ENCODE results near the gene RTN4R. TPM values are rescaled to one million over a fixed set of nuclear protein-coding genes. Genes with fewer than 3 reads are reported as not detected.

Gene RTN4R
- total and polyA plus RNA-seq, 11 donors, result 0.53 to 2.6 (median 1.4) TPM

- ATAC-seq (no peak), DNase-seq (no peak)
- peak overlapping the region; percentile 23 to 91 (median 81) for H3K27ac ChIP-seq
- 93 to 95% (median 94%) methylated on average over 2 to 8 of the region's 8 CpGs for WGBS, 4 donors
- intact Hi-C loops (cut with DNase I), result no loop called here
- TF ChIP-seq CTCF (IDR thresholded peaks at IDR 0.05), result no peak
- TF ChIP-seq POLR2A (IDR thresholded peaks at IDR 0.05), result no peak
- H3K27me3 ChIP-seq, result peaks cover 0 to 3% (median 0%) of the 10 kb centered on the region in 9 donors
- no peaks in the 10 kb centered on the region for H3K36me3 ChIP-seq
- H3K9me3 ChIP-seq, result no peaks in the 10 kb centered on the region
- H3K4me1 ChIP-seq, result peaks cover 0 to 52% (median 38%) of the 10 kb centered on the region in 12 donors
- H3K4me3 ChIP-seq, result peak overlapping the region in 4 of 12 donors; percentile 7 to 19 (median 13)
Observed at GRCh38 chr22:20204311-20204710, 63.8 kb downstream of the RTN4R start.

DNA sequence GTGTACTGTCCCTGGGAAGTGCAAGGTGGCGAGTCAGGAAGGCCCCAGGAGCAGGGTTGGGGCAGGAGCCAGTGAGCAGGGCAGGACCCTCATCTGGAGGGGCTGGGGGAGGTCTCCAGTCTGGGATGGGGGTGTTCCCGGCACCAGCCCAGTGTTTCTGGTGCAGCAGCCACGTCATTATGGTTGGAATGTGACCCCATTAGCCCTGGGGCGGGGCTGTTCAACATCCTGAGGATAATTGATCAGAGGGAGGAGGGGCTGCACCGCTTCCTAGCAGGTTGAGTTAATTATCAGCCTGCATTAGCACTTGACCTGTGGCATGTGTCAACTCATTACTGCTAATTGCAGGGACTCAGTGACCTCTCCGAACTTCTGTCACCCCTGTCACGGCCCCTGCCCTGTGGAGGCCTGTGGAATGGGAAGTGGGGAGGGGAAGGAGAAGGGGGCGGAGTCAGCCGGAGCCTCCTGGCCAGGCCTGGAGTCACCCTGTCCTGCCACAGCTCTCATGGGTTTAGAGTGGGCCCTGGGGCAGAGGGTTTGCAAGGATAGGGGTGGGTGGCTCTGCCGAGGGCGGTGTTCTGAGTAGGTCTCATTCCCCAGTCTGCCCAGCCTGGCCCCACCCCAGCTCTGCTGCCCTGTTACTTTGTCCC lies 64.4 kb downstream of the RTN4R start:
- intact Hi-C loops (cut with DNase I), result no loop called here

GRCh38 chr22:20203142-20203551 lies 65.0 kb downstream of the RTN4R start:
- Histone ChIP-seq H3K9me3 (no peaks in the 10 kb centered on the region), H3K4me1 (peaks cover 0 to 52% (median 38%) of the 10 kb centered on the region in 12 donors), H3K4me3 (no peak overlapping the region), H3K36me3 (no peaks in the 10 kb centered on the region), H3K27ac (peak overlapping the region in 10 of 12 donors; percentile 43 to 91 (median 76)), H3K27me3 (peaks cover 0 to 3% (median 0%) of the 10 kb centered on the region in 9 donors)
- WGBS, 4 donors, result 54 to 72% (median 58%) methylated on average over 4 of the region's 4 CpGs
- intact Hi-C loops (cut with DNase I), result no loop called here
- no peak for DNase-seq
- ATAC-seq, result peak in 3 of 4 donors; percentile 1 to 28 (median 2)
- TF ChIP-seq POLR2A (IDR thresholded peaks at IDR 0.05) (no peak), CTCF (IDR thresholded peaks at IDR 0.05) (no peak)

More for the DNA sequence above, 64.4 kb downstream of the RTN4R start:
- H3K36me3 ChIP-seq, result no peaks in the 10 kb centered on the region
- TF ChIP-seq CTCF (IDR thresholded peaks at IDR 0.05), result no peak
- TF ChIP-seq POLR2A (IDR thresholded peaks at IDR 0.05), result peak in 1 of 2 donors; percentile 17
- H3K9me3 ChIP-seq, result no peaks in the 10 kb centered on the region
- H3K27ac ChIP-seq, result peak overlapping the region in 11 of 12 donors; percentile 51 to 91 (median 81)
- ATAC-seq (peak; percentile 15 to 52 (median 34)), DNase-seq (peak in 3 of 5 donors; percentile 37 to 49 (median 49))
- peak overlapping the region in 1 of 12 donors; percentile 19 for H3K4me3 ChIP-seq
- 46 to 70% (median 56%) methylated on average over 3 to 11 of the region's 11 CpGs for WGBS, 4 donors
- peaks cover 0 to 3% (median 0%) of the 10 kb centered on the region in 9 donors for H3K27me3 ChIP-seq
- H3K4me1 ChIP-seq, result peaks cover 0 to 52% (median 38%) of the 10 kb centered on the region in 12 donors

DNA sequence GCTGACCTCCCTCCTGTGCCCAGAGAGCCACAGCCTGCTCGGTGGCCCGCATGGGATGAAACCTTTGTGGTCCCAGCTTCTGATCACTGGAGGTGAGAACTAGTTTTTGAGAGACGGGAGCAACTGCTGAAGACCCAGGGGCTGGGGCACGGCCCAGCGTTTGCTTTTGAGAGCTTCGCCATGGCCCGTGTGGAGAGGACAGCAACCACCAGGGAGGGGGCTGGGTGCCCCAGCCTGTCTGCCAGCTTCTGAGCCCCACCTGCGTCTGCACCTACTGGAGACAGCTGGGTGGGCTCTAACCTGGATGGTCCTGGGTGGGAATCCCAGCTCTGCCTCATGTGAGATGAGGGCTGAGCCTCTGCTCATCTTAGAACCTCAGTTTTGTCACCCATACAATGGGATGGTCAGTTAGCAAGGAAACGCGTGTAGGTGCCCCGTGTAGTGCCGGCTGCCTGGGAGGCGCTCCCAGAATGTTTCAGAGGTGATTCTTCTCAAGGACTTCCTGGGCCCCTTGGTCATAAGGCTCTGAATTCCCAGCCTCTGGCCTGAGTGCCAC lies 66.2 kb downstream of the RTN4R start:
- Histone ChIP-seq H3K4me3 (no peak overlapping the region), H3K9me3 (no peaks in the 10 kb centered on the region), H3K27ac (no peak overlapping the region), H3K36me3 (no peaks in the 10 kb centered on the region), H3K4me1 (peaks cover 0 to 41% (median 32%) of the 10 kb centered on the region in 12 donors), H3K27me3 (peaks cover 0 to 3% (median 0%) of the 10 kb centered on the region in 9 donors)
- ATAC-seq (no peak), DNase-seq (no peak)
- TF ChIP-seq POLR2A (IDR thresholded peaks at IDR 0.05) (no peak), CTCF (IDR thresholded peaks at IDR 0.05) (no peak)
- 89 to 96% (median 90%) methylated on average over 9 to 13 of the region's 13 CpGs for WGBS, 4 donors
- intact Hi-C loops (cut with DNase I), result loop anchor here in 2 of 10 donors (2.0 kb wide), 2 partner anchors 15 to 41 kb away; no protein-coding TSS in a partner anchor
